ENCODE measurements around the gene FCGR3A.

DNA sequence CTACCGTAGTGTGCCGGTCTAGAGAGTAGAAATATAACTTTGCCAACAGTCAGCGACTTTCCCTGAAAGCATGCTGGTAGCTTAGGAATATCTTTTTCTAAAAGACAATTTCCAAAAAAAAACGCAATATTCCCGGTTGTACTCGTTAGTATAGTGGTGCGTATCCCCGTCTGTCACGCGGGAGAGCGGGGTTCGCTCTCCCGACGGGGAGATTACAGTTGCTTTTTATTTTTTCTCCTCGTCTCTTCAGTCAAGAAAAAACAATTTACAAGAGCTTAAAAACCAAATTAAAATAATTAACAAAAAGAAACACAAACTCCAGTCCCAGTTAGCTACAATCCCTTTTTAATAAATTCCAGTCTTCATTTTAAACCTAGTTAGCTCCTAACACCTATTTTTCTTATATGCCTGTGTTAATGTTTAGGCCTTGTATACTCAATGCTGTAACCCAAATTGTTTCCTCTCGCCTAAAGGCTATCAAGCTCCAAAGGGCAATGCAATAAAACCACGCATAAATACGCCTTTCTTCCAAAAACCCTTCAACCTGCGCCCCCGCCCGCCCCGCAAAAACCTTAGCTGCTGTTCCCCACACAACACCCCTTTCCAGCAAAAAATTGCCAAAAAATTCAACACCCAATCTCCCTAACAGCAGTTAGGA, 17.5 kb downstream of the FCGR3A start:
- no peak for TF ChIP-seq EZH2 (IDR thresholded peaks at IDR 0.05)
- TF ChIP-seq, protein P1, sequence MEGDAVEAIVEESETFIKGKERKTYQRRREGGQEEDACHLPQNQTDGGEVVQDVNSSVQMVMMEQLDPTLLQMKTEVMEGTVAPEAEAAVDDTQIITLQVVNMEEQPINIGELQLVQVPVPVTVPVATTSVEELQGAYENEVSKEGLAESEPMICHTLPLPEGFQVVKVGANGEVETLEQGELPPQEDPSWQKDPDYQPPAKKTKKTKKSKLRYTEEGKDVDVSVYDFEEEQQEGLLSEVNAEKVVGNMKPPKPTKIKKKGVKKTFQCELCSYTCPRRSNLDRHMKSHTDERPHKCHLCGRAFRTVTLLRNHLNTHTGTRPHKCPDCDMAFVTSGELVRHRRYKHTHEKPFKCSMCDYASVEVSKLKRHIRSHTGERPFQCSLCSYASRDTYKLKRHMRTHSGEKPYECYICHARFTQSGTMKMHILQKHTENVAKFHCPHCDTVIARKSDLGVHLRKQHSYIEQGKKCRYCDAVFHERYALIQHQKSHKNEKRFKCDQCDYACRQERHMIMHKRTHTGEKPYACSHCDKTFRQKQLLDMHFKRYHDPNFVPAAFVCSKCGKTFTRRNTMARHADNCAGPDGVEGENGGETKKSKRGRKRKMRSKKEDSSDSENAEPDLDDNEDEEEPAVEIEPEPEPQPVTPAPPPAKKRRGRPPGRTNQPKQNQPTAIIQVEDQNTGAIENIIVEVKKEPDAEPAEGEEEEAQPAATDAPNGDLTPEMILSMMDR (IDR thresholded peaks at IDR 0.05): no peak

All from neural progenitor cell (in vitro differentiated cells).